NCI-H2107 treated with DMSO at 0.1 percent for 48 hours (cell line): Measurements from ENCODE around the gene BBS9.

Experiments
- DNase-seq: peaks from one replicate; lab custom pipeline; 2025; ENCODE audit not compliant: unreplicated experiment; lab: John Stamatoyannopoulos, UW

BBS9 gene

DNA sequence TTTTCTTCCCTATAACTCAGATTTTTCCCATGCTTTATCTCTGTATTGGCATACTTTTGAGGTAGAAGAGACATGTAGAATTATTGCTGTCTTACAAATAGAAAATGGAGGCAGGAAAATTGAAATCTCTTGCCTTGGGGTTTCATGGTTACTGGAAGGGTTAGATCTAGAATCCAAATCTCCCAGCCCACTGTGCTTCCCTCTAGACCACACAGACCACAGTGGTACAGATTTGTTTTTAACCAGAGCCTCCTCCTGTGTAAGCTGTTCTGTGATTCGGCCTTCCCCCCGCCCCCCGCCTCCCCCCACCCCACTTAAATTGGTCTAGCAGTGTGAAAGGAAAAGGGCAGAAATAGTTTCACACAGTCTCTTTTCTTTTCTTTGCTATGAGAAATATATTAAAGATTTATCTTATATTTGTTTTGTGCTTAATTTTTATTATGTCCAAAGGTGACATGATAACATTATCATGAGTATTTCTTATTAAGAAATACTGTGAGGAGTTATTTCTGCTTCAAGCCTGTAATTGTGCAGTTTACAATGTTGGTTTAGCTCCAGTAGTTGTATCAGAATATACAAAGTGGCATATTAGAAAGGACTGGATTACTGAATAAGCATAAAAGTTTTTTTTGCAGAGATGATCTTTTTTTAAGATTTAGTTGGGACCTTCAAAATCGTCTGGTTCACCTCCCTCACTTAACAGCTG lies 407.2 kb downstream of the BBS9 start:
- no peak for DNase-seq

DNA sequence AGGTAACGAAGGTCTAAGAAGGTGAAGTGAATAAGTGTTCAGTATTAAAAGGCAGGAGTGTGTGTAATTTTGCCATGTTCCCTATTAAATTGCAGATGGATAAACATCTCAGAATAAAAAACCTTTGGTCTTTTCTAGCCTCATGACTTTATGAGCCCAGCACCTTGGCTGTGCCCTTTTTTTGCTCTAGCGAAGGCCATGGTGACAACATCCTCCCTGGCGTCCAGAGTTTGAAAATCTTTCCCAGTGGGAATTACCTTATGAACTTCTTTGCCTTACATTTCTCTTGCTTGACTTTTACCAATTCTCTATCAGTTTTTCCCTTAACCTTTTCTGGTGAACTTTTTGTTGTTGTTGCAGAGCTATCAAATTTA lies 407.7 kb downstream of the BBS9 start:
- no peak for DNase-seq

DNA sequence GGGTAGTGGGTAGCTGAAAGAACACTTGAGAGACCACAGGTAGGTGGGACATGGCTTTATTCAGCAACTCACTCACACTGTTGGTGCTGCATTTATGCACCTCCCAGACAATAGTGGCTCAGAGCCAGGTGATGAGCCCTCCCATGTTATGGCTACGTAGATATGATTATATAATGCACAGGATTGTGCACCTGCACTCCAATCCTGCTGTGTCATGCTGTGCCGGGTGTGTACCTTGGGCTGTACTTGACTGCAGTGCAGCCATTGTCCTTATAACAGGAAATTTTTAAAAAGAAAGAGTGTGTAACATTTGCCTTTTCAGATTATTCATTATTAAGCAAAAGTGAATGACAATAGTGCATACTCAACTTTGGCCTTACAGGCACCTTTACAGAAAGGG lies 409.8 kb downstream of the BBS9 start:
- DNase-seq: no peak

DNA sequence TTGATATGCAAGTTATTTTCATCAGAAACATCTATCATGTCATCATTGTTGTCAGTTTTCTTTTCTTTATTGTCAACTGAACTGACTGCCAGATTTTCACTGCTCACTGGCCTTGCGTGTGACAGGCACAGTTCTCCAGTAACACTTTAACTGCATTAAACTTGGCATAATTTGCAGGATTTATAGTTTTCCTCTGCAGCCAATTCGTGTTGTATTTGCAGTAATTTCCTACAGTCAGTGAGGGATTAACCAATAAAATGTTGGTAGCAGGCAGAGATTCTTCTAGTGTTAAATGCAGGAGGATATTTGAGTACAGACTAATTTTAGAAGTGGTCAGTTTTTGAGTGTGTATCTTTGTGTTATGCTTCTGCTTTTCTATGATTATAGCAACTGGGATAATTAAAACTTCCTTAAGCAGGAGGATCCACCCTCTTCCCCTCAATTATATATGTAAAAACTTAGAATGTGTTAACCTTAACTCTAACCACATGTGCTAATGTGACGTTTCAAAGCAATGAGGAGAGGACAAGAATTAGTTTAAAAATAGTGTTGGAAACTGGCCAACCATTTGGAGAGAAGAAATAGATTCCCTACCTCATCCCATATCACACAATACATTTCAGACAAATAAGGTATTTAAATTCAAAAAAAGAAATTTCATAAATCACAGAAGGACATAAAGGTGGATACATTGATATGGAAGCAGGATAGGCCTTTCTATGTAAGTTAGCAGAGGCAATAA lies 410.5 kb downstream of the BBS9 start:
- no peak for DNase-seq

DNA sequence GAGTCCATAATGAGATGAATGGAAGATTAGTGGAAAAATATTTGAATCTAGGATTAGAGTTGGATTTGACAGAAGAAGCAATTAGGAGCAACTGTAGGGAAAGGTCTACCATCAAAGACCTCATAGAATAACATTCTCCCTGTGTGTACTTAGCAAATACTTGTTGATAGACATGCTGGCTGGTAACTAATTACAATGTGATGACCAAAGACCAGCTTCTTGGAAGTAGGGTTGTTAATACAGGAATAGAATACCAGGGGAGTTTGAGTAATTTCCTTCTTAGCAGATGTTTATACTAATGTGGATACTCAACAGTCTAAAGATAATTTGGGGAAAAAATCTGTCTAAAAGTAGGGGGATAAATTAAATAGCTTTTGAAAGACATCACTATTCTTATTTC lies 418.5 kb downstream of the BBS9 start:
- no peak for DNase-seq

DNA sequence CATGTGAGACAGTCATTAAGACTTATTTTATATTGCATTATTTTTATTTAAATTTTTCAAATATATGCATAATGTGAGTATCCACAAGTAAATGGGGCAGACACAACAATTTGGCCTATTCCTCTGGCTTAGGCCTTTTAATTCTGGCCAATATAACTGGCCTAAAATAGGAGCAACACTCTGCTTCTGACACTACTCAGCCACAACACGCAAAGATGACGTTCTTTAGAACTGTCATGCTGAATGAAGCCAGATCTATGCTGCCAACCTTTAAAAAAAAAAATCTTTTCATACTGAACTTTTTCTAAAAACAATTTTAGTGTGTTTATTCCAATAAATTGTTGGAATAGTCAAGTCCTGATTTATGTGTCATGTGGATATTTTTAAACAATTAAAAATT lies 421.0 kb downstream of the BBS9 start:
- DNase-seq: no peak

DNA sequence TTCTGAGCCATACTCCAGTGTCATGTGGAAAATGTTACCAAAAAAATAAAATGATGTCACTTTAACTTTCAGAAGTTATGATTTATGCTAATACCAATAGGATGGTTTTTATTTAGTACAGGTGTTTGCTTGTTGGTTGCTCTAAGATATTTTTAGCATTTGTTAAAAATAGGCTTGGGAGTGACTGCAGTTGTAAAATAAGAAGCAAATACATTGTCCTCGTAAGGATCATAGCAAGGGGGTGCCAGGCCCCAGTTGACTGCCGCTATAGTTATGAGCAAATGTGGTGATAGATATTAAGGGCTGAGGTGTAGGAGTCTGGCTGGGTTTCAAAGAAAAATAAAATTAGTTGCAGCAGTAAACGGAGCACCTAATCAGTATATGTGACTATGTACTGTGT lies 421.6 kb downstream of the BBS9 start:
- no peak for DNase-seq

DNA sequence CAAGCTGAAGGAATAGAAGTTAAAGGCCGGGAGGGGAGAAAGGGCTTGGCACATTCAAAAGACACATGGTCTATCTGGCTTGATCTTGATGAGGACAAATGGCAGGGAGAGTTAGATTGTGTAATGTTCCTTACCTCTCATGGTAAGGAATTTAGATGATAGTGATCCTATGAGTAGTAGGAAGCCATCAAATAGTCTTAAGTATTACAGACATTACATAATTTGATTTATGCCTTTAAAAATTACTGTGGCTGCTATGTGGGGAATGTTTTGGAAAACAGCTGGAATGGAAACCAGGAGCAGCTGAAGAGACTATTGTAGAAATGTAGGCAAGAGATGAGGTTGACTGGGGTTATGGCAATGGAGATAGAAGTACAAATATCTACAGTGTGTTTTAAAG lies 424.7 kb downstream of the BBS9 start:
- no peak for DNase-seq

DNA sequence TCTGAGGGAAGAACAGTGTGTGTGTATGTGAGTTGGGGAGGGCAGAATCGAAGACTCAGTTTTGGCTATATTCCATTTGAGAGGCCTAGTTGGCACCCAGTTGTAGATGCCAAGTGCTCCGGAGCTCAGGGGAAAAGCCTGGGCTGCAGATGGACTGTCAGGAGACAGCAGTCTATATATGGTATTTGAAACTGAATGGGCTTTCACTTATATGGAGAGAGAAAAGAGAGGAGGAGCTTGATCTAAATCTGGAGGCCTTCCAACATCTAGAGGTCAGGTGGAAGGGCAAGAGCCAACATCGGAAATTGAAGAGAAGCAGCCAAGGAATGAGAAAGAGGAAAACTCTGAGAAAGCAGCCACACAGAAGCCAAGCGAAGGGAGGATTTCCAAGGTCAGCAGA lies 425.2 kb downstream of the BBS9 start:
- DNase-seq: no peak

DNA sequence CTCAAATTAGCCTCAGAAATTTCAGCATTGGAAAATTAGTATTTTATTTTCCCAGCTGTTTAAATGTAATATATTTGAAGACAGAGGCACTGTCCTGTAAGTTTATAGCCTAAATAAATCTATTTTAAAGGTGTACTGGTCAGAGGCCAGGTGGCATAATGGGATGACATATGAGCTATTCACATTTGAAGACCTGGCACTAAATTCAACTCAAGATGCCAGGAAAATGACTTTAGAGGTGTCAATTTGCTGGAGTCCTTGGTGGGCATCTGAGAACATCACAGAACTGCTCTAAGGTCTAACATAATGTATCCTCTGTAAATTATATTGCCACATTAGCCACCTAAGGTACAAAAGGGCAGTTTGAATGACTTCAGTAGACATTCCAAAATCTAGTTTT lies 427.1 kb downstream of the BBS9 start:
- no peak for DNase-seq

DNA sequence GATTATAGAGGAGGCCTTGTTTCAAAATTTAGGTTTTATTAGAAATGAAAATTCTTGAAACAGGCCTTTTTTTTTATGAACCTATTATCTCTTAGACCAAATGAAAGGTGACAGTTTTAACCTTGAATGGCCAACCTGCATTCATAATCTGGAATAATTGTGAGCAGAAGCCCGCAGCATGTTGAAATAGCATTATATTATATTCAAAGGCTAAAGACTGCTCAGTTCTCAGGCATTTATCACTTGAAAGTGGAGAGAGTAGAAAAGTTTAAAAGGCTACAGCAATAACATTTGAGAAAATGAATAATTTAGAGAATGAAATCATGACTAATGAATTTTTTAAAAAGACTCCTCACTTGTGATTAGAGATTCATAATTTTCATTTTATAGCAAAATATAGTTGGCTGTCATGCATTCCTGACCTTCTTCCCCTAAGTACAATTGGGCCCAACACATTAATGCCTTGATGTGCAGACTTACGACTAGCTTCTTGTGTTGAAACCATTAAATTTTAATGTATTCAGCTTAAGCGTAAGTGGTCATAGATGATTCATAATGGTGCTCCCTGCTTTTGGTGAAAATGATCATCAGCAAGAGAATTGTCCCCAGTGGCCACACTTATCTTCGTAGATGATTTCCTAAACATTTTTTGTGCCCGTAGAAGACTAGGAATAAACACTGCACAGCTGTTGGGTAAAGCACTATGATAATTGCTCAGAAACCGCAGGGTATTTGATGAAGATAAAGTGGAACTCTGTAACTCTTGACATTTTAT lies 429.4 kb downstream of the BBS9 start:
- peak; percentile 58 for DNase-seq

DNA sequence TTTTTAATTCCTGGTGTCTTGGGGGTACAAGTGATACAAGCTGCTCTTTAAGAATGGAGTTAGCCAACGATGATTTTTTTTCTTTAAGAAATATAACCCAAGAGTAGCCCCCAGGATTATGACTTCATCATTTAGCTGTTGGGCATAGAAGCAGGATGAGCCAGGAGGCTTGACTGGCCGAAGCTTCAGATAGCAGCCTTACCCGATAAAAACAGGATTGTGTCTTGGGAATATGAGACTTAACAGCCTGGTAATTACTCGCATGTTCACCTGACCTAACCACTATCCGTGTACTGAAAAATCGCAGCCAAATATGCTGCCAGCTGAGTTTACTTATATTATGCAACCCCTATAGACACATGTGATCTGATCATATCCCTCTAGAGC lies 430.0 kb downstream of the BBS9 start:
- peak; percentile 66 for DNase-seq

DNA sequence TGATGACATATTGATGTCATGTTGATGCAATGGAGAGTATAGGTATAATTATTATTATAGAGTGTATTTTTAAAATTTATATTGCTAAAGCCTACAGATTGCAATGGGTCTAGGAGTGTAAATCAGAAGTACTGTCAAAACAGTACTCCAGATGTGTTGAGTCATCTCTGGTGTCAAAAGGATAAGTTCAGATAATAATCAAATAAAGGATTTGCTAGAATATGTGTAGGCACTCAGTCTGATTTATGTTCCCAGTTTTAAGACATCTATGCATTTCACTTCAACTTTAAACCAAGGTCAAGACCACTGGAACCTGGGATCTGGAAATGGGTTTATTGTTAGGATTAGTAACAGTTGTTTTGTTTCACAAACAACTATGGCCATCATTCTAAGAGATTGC lies 433.6 kb downstream of the BBS9 start:
- DNase-seq: no peak

DNA sequence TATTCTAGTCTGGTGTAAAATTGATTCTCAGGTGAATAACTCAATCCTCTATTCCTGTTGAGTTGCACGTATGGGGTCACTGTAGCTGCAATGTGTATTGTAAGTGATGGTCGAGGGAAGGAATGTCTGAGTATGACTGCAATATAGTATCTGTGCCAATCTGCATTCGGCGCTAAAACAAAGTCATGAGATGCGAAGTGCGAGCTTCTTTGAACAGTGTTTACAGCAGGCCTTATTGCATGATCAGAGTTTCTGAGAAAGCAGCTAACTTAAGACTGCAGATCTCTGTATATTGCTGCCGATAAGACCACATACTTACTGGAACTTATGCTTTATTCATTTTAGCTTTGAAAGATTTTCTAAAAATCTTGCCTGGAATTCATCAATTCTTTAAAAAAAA lies 434.3 kb downstream of the BBS9 start:
- DNase-seq: no peak

DNA sequence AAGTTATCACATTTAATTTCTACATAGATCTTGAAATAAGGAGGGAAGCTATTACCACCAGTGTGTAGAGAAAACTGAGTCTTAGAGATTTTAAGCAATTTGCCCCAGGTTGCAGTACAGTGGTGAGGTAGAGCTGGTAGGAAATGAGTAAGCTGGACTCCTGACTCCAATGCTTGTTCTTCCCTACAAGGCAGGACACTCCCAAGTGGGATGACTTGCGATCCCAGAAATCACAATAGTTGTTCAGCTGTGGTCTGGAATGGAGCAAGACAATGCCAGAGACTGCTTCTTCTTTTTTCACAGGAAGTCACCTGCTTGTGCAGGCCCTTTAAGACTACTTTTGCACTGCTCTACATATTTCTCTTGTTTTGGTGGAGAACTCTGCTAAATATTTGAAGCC lies 448.8 kb downstream of the BBS9 start:
- no peak for DNase-seq

DNA sequence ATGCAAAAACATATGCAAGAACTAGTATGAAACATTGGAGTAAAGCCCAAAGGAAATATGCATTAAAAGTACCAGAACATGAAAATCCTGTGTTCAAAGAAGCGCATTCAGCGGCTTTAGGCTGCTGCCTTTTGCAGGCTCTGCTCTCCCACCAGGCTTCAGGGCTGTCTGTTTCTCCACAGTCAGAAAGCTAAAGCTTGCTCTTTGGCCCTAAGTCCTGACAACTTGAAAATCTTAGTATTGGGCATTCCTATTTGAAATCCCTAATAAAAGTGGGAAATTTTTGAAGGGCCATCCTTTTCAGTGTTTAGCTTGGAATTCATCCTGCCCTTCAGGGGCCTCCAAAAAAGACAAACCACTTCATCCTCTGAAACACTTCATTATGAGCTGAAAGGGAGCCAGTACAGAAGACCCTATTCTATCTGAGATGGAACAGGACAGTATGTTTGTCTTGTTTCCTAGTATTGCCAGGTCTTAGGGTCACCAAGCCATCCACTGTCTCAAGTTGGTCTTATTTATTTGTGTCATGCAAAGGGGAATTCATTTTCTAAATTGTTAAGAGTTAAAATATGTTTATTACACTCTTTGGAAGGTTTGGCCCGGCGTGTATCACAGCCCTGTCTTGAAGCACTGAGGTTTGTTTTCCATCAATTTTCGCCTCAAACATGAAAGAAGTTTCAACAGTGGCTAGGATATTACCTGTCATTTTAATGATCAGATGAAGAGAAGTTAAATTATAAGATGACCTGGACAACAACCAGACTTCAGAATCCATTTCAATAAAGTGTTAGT lies 449.7 kb downstream of the BBS9 start:
- DNase-seq: no peak

DNA sequence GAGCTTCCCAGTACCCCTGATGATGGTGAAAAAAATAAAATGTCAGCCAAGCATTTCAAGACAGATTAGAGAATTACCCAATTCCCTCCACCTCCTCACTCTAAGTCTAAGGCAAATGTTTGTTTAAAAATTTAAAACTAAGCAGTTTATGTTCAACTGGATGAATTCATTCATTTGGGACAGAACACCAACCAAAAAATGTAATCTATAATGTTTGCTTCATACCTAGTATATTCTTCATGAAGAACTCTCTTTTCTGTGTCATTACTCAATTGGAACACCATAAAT lies 450.3 kb downstream of the BBS9 start:
- DNase-seq: no peak

DNA sequence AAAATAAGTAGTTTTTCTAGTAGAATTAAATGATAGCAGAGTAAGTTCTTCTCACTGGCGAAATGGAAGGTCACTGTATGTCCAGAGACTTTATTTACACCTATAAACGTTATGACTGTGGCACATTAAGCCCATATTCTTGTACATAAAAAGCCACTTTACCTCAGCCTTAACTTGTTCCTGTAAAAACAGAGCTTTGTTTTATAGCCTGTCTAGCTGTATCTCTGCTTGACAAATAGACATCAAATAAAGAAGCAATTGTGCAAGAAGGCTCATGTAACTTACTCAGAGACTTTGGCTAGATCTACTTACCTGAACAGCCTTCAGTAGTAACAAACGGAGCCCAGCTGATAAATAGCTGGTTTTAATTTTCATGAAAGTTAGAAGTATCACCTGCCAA lies 451.9 kb downstream of the BBS9 start:
- no peak for DNase-seq

DNA sequence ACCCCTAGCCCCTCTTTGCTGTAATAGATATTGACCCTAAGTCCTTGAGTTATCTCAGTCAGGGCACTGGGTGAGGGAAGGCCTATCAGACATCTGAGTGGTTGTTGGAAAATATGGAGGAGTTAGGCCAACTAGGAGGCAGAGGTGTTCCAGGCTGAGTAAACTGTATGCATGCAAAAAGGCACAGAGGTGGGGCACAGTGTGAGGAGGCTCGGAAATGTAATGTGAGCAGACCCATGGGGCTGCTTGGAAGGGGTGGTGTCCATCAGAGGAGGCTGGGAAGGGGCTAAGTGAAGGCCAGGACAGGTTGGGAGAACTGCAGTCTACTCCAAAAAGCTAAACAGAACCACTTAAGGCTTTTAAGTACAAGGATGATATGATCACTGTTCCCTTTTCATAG lies 452.7 kb downstream of the BBS9 start:
- DNase-seq: no peak

DNA sequence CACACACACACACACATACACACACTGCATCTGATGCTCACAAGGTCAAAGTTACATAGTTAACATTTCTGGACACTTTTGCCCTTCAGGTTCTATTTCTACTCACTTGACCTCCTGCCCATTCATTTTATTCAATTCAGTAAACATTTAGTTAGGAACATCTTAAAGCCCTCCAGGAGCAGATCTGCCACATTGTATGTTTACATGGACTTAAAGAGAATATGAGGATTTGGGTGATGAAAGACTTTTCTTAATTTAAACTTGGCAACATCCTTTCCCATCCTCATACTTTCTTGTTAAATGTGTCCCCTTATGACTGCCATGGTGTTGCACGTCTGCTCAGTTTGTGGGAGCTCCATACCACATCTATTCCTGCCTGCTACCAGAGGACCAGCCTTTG lies 453.2 kb downstream of the BBS9 start:
- no peak for DNase-seq

DNA sequence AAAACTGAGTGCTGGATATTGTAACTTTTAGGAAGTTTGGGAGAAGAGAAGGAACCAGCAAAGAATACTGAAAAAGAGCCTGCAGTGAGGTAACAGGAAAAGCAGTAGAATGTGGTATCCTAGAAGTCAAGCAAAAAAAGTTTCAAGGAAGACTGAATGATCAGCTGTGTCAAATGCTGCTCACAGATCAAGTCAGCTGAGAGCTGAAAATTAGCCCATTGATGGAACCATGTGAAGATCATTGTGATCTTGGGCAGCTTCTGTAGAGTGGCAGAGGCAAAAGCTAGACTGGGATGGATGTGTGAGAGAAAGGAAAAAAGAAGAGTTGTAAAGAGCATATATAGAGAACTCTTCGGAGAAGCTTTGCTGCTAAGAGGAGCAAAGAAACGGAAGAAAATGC lies 460.5 kb downstream of the BBS9 start:
- DNase-seq: no peak

DNA sequence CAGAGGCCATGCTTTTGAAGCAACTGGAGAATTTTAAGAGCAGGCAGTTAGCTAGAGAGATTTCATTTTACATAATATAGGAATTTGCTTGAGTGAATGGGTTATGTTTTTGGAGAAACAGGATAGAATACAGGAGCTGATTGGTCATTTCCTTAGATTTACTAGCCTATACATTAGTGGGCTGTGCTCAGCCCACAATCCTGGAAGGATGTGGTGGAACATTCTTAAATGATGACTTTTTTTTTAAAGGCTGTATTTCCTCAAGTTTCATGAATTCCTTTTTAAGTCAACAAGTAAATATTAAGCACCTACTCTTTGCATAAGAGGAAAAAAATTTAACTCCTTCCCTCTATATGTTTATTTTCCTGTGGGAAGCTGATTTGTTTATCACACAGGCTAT lies 461.6 kb downstream of the BBS9 start:
- DNase-seq: no peak
